GM12878 (cell line): ENCODE results near the gene RIOK1. TPM values are rescaled to one million over a fixed set of nuclear protein-coding genes. Genes with fewer than 3 reads are reported as not detected.

ENCODE experiments used
- ATAC-seq: fragments of 200-7000 bp; cut with Tn5 transposase; 3 replicates; pipeline ENCODE4 v1.9.1; 2020; ENCODE audit warnings: mild to moderate bottlenecking, moderate library complexity
- BruUV-seq: library from RNA; stranded (reverse); fragments of 400-500 nt; replicated peaks from 2 replicates; lab custom pipeline; 2021; lab: Mats Ljungman, UMichigan
- CTCF ChIA-PET: fragments of 300-600 bp; sonication (Branson Sonifier 250); formaldehyde crosslinking; extraction: SDS; loops from one replicate; lab custom pipeline; 2021; ENCODE audit warnings: inconsistent platforms; lab: Yijun Ruan, JAX
- POLR2A ChIA-PET: fragments of 350-600 bp; formaldehyde crosslinking; extraction: SDS; loops from one replicate; lab custom pipeline; 2021; ENCODE audit warnings: inconsistent platforms; lab: Charles Lee
- RAD21 ChIA-PET: fragments of 300-600 bp; sonication (Branson Sonifier 250); formaldehyde crosslinking; loops from one replicate; lab custom pipeline; 2023; ENCODE audit warnings: antibody characterized with exemption; ENCODE audit not compliant: unreplicated experiment; lab: Charles Lee
- SMC1A ChIA-PET: fragments of 300-600 bp; sonication (Branson Sonifier 250); formaldehyde crosslinking; loops from one replicate; lab custom pipeline; 2023; ENCODE audit not compliant: unreplicated experiment, uncharacterized antibody; lab: Charles Lee
- DNase-seq: peaks from one replicate; pipeline ENCODE4 v3.0.0-alpha.2; 2011; ENCODE audit warnings: low read depth, low spot score
- FAIRE-seq: peaks from 3 replicates; lab custom pipeline; 2011; peaks lifted over from hg19 to GRCh38; lab: Jason Lieb, UNC
- H2AFZ ChIP-seq: 2 replicates; pipeline ENCODE4 v1.6.0; 2011; ENCODE audit warnings: low read depth, low read length, control low read depth; ENCODE audit not compliant: control insufficient read depth
- H3K27ac ChIP-seq: 2 replicates; pipeline ENCODE4 v1.5.1; 2011; ENCODE audit warnings: control low read depth; ENCODE audit not compliant: control insufficient read depth, insufficient read depth
- H3K27me3 ChIP-seq, 2 experiments: replicated peaks in 1 of 2; 2 replicates each; pipeline versions ENCODE4 v1.6.0 to v1.6.1; 2011; ENCODE audit warnings: low read length in 1 of 2; ENCODE audit not compliant: control insufficient read depth in 2 of 2, insufficient read depth in 2 of 2
- H3K36me3 ChIP-seq, 2 experiments: 2 replicates each; pipeline ENCODE4 v1.5.1; 2011; ENCODE audit warnings: low read length in 1 of 2; ENCODE audit not compliant: control insufficient read depth in 2 of 2, insufficient read depth in 2 of 2
- H3K4me1 ChIP-seq: 2 replicates; pipeline ENCODE4 v1.6.1; 2011; ENCODE audit warnings: mild to moderate bottlenecking, low read length, moderate library complexity, mixed read lengths; ENCODE audit not compliant: control insufficient read depth, insufficient read depth
- H3K4me2 ChIP-seq: 2 replicates; pipeline ENCODE4 v1.6.0; 2011; ENCODE audit warnings: control low read depth; ENCODE audit not compliant: control insufficient read depth, insufficient read depth
- H3K4me3 ChIP-seq: fragments of 200-600 bp; sonication (generic); 2 replicates; pipeline ENCODE4 v1.5.1; 2016
- H3K79me2 ChIP-seq: 2 replicates; pipeline ENCODE4 v1.6.0; 2011; ENCODE audit warnings: low read length; ENCODE audit not compliant: control insufficient read depth, insufficient read depth
- H3K9ac ChIP-seq: 2 replicates; pipeline ENCODE4 v1.8.0; 2011; ENCODE audit warnings: low read length, control low read depth, mixed read lengths; ENCODE audit not compliant: control insufficient read depth, insufficient read depth
- H3K9me3 ChIP-seq: replicated peaks from 3 replicates; pipeline ENCODE4 v1.5.1; 2011; ENCODE audit warnings: mild to moderate bottlenecking, low read length; ENCODE audit not compliant: control insufficient read depth, insufficient read depth
- H4K20me1 ChIP-seq: 2 replicates; pipeline ENCODE4 v1.6.0; 2011; ENCODE audit not compliant: control insufficient read depth, insufficient read depth
- KLF5 ChIP-seq: fragments of 450-650 bp; IDR thresholded peaks from 2 replicates; pipeline ENCODE4 v1.6.1; 2014; ENCODE audit warnings: mild to moderate bottlenecking; ENCODE audit not compliant: partially characterized antibody
- RBBP5 ChIP-seq: fragments of 200-600 bp; sonication (generic); conservative IDR thresholded peaks from 2 replicates; pipeline ENCODE4 v1.6.1; 2016
- SREBF1 ChIP-seq: IDR thresholded peaks from 2 replicates; pipeline ENCODE4 v1.6.1; 2012; ENCODE audit warnings: mild to moderate bottlenecking, low read length
- ZNF687 ChIP-seq: fragments of 450-650 bp; IDR thresholded peaks from 2 replicates; pipeline ENCODE4 v1.6.1; 2017; ENCODE audit warnings: mild to moderate bottlenecking, moderate library complexity
- WGBS: methylation state at CpG from one replicate; pipeline ENCODE4 v1.1.6; 2016; ENCODE audit warnings: low lambda C conversion rate; ENCODE audit not compliant: insufficient replicate concordance, insufficient coverage; ENCODE audit errors: missing lambda C conversion rate; 5-methylcytosine and 5-hydroxymethylcytosine counted together
- in situ Hi-C: fragments of 300-500 bp; cut with MboI; formaldehyde crosslinking; loops from 9 replicates; pipeline ENCODE4 v1.14.3; 2018; ENCODE audit warnings: mixed read lengths
- intact Hi-C: fragments of 100-400 bp; cut with micrococcal nuclease; formaldehyde crosslinking; loops from one replicate; pipeline ENCODE4 v1.14.2; 2022; ENCODE audit not compliant: unreplicated experiment
- polyA plus RNA-seq, 11 experiments: library from polyadenylated mRNA; depleted of rRNA in 4 of 11; unstranded in 6 of 11; stranded (reverse) in 5 of 11; fragments of >200 nt; fragmentation: Nextera tagmentation in 4 of 11; fragmentation: Illumina TruSeq in 1 of 11; extraction: Ambion mirVana in 4 of 11; extraction: Trizol in 1 of 11; gene quantifications; 1 replicate in 1 of 11; 2 replicates in 10 of 11; pipeline versions ENCODE4 v1.2.1 to v1.2.3, GENCODE V29; 2011 to 2016; ENCODE audit warnings: inconsistent platforms in 2 of 11, missing spikeins in 2 of 11, low read depth in 1 of 11
- total RNA-seq, 4 experiments: library from RNA; depleted of rRNA in 3 of 4; stranded (reverse); fragments of >200 nt in 3 of 4; fragmentation: Illumina TruSeq in 1 of 4; extraction: Trizol in 1 of 4; gene quantifications; 2 replicates each; pipeline versions ENCODE4 v1.2.1 to v1.2.3, GENCODE V29; 2013 to 2021
- TF ChIP-seq, protein P1 (sequence below): IDR thresholded peaks from 2 replicates; pipeline ENCODE4 v1.6.1; 2012; ENCODE audit warnings: low read depth, low read length, improper control_type of control experiment
- TF ChIP-seq, protein P2 (sequence below): IDR thresholded peaks from 2 replicates; pipeline ENCODE4 v1.6.1; 2011; ENCODE audit warnings: low read depth, low read length, improper control_type of control experiment, borderline replicate concordance

RIOK1 gene
- total and polyA plus RNA-seq, 10 of the 15 experiments (the other 5 are each of a cell fraction or from before 2014, with no cell fraction given) = 16.1 to 44.6 (median 33.7) TPM

- SMC1A ChIA-PET = no interaction called here
- H3K27me3 ChIP-seq = no peaks in the 10 kb centered on the region
- no peak overlapping the region for H3K4me3 ChIP-seq
- 8% methylated on average over 4 of the region's 4 CpGs for WGBS
- no TSS peak for BruUV-seq
- H3K79me2 ChIP-seq = no peaks in the 10 kb centered on the region
- H3K9me3 ChIP-seq = no peaks in the 10 kb centered on the region
- no peak overlapping the region for H3K4me2 ChIP-seq
- RAD21 ChIA-PET = no interaction called here
- no peak overlapping the region for H2AFZ ChIP-seq
- H3K27ac ChIP-seq = no peak overlapping the region
- intact Hi-C loops = no loop called here
- POLR2A ChIA-PET = no interaction called here
- no peaks in the 10 kb centered on the region for H3K36me3 ChIP-seq
- no peaks in the 10 kb centered on the region for H3K4me1 ChIP-seq
- CTCF ChIA-PET = interaction anchor here (1.3 kb wide), 1 partner anchor 9 kb away, joined by 4 read pairs; no protein-coding TSS in a partner anchor
- FAIRE-seq (no peak), ATAC-seq (no peak), DNase-seq (no peak)
- no peak for TF ChIP-seq ZNF687
- TF ChIP-seq SREBF1 = no peak
- TF ChIP-seq, protein P1, sequence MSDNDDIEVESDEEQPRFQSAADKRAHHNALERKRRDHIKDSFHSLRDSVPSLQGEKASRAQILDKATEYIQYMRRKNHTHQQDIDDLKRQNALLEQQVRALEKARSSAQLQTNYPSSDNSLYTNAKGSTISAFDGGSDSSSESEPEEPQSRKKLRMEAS = no peak
- TF ChIP-seq, protein P2, sequence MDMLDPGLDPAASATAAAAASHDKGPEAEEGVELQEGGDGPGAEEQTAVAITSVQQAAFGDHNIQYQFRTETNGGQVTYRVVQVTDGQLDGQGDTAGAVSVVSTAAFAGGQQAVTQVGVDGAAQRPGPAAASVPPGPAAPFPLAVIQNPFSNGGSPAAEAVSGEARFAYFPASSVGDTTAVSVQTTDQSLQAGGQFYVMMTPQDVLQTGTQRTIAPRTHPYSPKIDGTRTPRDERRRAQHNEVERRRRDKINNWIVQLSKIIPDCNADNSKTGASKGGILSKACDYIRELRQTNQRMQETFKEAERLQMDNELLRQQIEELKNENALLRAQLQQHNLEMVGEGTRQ = no peak
- no peak for TF ChIP-seq RBBP5
- no peak for TF ChIP-seq KLF5
- in situ Hi-C loops = no loop called here
- no peaks in the 10 kb centered on the region for H4K20me1 ChIP-seq
- no peak overlapping the region for H3K9ac ChIP-seq
These were observed 10.9 kb upstream of the RIOK1 start for GRCh38 chr6:7378740-7379139.
